GM21576 (cell line): ENCODE measurements around the gene SPINT2.
"Not testable (repeated sequence)": the region's sequence is repeated elsewhere in the genome, so short reads cannot be mapped to it uniquely, and the experiment has no call there.

ENCODE experiments used
- ATAC-seq: cut with Tn5 transposase; IDR thresholded peaks from one replicate; pipeline ENCODE4 v1.9.1; 2021; ENCODE audit warnings: mild to moderate bottlenecking, moderate library complexity; ENCODE audit not compliant: unreplicated experiment

Gene SPINT2

GRCh38 chr19:38318660-38319059 lies 54.3 kb downstream of the SPINT2 start:
- no peak for ATAC-seq

- ATAC-seq: no peak
These were observed 55.3 kb downstream of the SPINT2 start, which contains the start of gene KCNK6 for GRCh38 chr19:38319421-38320258. TSS of gene KCNK6 (plus strand) at chr19:38319845. CDS start at chr19:38319951, 106 bp downstream.

GRCh38 chr19:38320969-38321339 lies 56.6 kb downstream of the SPINT2 start:
- no peak for ATAC-seq

- ATAC-seq: no peak
These were observed 57.3 kb downstream of the SPINT2 start for GRCh38 chr19:38321646-38322196.

- no peak for ATAC-seq
These were observed 58.9 kb downstream of the SPINT2 start for GRCh38 chr19:38323291-38323690.

- ATAC-seq: no peak
These were observed 60.1 kb downstream of the SPINT2 start for GRCh38 chr19:38324431-38324830.

- ATAC-seq: no peak
These were observed 62.2 kb downstream of the SPINT2 start for GRCh38 chr19:38326591-38326990.

GRCh38 chr19:38329651-38330050 lies 65.3 kb downstream of the SPINT2 start:
- ATAC-seq: no peak

- no peak for ATAC-seq
These were observed 67.4 kb downstream of the SPINT2 start for GRCh38 chr19:38331728-38332127.

GRCh38 chr19:38333245-38333644 lies 68.9 kb downstream of the SPINT2 start:
- no peak for ATAC-seq

- ATAC-seq: peak; percentile 64
These were observed 71.7 kb downstream of the SPINT2 start for GRCh38 chr19:38335949-38336637.

GRCh38 chr19:38336638-38337359 lies 72.4 kb downstream of the SPINT2 start:
- peak; percentile 50 for ATAC-seq

- no peak for ATAC-seq
These were observed 72.9 kb downstream of the SPINT2 start for GRCh38 chr19:38337360-38337653.

GRCh38 chr19:38339011-38339410 lies 74.6 kb downstream of the SPINT2 start:
- ATAC-seq: not testable (repeated sequence)

GRCh38 chr19:38340927-38341326 lies 76.6 kb downstream of the SPINT2 start:
- no peak for ATAC-seq
